ENCODE data around the gene PPP3CA. TPM values are rescaled to one million over a fixed set of nuclear protein-coding genes. Genes with fewer than 3 reads are reported as not detected.

Gene PPP3CA
- total RNA-seq, 1 experiment from 2014 or later: 15.5 TPM

DNA sequence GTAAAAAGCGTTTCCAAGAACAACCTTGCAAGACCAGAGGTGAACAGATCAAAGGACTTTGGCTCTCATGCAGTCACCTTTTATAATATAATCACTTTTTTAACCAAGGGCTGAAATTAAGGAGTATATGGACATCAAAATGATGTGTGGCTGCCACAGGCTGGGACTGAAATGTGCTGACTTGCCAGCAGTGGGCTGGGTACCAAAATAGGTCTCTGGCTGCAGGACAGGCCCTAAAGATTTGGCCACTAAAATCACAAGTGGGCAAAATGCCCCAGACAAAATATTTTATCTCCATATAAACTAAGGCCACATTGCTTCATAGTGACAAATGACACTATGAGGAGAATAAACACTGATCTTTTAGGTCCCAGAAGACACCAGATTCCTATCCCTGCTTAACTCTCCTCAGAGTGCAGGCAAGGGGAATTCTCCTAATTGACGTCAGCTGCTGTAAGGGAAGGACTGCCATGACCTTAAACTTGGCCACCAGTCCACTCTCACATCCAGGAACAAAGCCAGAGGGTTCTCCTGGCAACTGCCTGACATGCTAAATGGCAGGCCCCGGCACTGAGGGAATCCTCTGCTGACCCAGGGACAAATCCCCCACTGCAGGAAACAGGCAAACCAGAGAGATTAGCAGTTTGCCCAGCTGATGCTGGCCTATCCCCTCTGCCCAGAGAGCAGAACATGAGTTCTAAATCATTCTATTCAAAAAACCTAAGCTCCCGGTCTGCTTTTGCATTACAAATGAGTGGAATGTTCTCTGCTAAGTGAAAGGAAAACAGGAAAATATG is 155.8 kb downstream of the PPP3CA start:
- peaks cover 10% of the 10 kb centered on the region for H3K4me1 ChIP-seq (ENCODE audit: insufficient read depth, low read length)
- H3K9ac ChIP-seq (ENCODE audit: low read length): no peak overlapping the region
- ChIA-PET CTCF (no interaction called here), POLR2A (ENCODE audit: unreplicated experiment) (no interaction called here)
- BruUV-seq (replicated peaks): no TSS peak
- no peak overlapping the region for H3K27ac ChIP-seq (ENCODE audit: low read length)
- no peaks in the 10 kb centered on the region for H4K20me1 ChIP-seq (ENCODE audit: low read length)
- intact Hi-C loops (cut with micrococcal nuclease): no loop called here
- H3K4me3 ChIP-seq (ENCODE audit: low read length): no peak overlapping the region
- H2AFZ ChIP-seq (ENCODE audit: low read length): no peak overlapping the region
- no peaks in the 10 kb centered on the region for H3K79me2 ChIP-seq (ENCODE audit: low read length)
- no peak for DNase-seq
- H3K36me3 ChIP-seq (ENCODE audit: low read depth, low read length): no peaks in the 10 kb centered on the region
- H3K9me2 ChIP-seq (replicated peaks; ENCODE audit: low read length): no peaks in the 10 kb centered on the region
- no peaks in the 10 kb centered on the region for H3F3A ChIP-seq (ENCODE audit: low read length, unreplicated experiment)
- no peaks in the 10 kb centered on the region for H3K27me3 ChIP-seq (ENCODE audit: low read length)
- H3K9me3 ChIP-seq (ENCODE audit: low read length): no peaks in the 10 kb centered on the region
- TF ChIP-seq CTCF (conservative IDR thresholded peaks at IDR 0.05; ENCODE audit: low read depth, low read length): no peak
- TF ChIP-seq EZH2 (IDR thresholded peaks at IDR 0.05; ENCODE audit: low read length, unreplicated experiment): no peak
- TF ChIP-seq EZH2phosphoT487 (IDR thresholded peaks at IDR 0.05; ENCODE audit: borderline replicate concordance, low read length): no peak
- ATAC-seq: no peak
- H3K4me2 ChIP-seq (ENCODE audit: low read length): no peak overlapping the region

DNA sequence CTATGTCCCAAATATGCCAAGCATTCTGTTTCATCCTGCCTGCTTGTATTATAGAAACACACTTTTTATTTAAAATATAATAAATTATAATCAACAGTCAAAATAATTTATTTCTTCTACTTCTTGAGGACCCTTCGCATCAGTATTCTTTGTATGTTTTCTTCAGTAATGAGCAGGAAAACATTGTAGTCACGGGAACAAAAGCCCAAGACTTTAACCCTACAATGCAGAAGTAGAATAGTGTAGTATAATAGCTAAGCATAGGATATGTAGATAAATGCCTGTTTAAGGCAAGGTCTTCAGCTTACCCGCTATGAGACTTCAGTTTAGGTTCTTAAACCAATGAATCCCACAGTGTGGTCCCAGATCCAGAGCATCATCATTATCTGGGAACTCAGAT is 156.6 kb downstream of the PPP3CA start:
- H3K9me3 ChIP-seq (ENCODE audit: low read length): no peaks in the 10 kb centered on the region
- POLR2A ChIA-PET (ENCODE audit: unreplicated experiment): no interaction called here
- H3K9ac ChIP-seq (ENCODE audit: low read length): no peak overlapping the region
- H3F3A ChIP-seq (ENCODE audit: low read length, unreplicated experiment): no peaks in the 10 kb centered on the region
- H3K4me3 ChIP-seq (ENCODE audit: low read length): no peak overlapping the region
- no peaks in the 10 kb centered on the region for H3K27me3 ChIP-seq (ENCODE audit: low read length)
- intact Hi-C loops (cut with micrococcal nuclease): loop anchor here (1.0 kb wide), 1 partner anchor 28 kb away; no protein-coding TSS in a partner anchor
- no peak overlapping the region for H3K4me2 ChIP-seq (ENCODE audit: low read length)
- DNase-seq: no peak
- no peak for ATAC-seq
- no peaks in the 10 kb centered on the region for H3K9me2 ChIP-seq (replicated peaks; ENCODE audit: low read length)
- no peaks in the 10 kb centered on the region for H3K36me3 ChIP-seq (ENCODE audit: low read depth, low read length)
- no peak overlapping the region for H2AFZ ChIP-seq (ENCODE audit: low read length)
- no TSS peak for BruUV-seq (replicated peaks)
- peaks cover 10% of the 10 kb centered on the region for H3K4me1 ChIP-seq (ENCODE audit: insufficient read depth, low read length)
- CTCF ChIA-PET: no interaction called here
- H4K20me1 ChIP-seq (ENCODE audit: low read length): no peaks in the 10 kb centered on the region
- no peak for TF ChIP-seq CTCF (conservative IDR thresholded peaks at IDR 0.05; ENCODE audit: low read depth, low read length)
- TF ChIP-seq EZH2 (IDR thresholded peaks at IDR 0.05; ENCODE audit: low read length, unreplicated experiment): no peak
- no peak for TF ChIP-seq EZH2phosphoT487 (IDR thresholded peaks at IDR 0.05; ENCODE audit: borderline replicate concordance, low read length)
- no peaks in the 10 kb centered on the region for H3K79me2 ChIP-seq (ENCODE audit: low read length)
- no peak overlapping the region for H3K27ac ChIP-seq (ENCODE audit: low read length)

DNA sequence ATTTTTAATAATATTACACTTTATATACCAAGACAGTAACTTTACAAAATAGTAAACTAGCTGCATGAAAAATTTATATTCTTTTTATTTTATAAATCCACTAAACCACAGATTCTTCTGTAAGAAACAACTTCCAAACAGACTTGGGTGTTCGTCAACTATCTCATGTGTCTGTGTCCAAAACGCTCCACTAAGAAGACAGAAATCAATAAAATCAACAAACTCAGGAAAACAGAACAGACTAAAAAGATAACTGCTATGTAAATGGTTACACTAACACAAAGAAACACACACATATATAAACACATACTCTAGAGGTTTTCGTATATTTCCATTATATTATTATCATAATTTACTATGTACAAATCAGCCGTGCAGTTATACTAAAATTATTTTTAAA is 158.4 kb downstream of the PPP3CA start:
- intact Hi-C loops (cut with micrococcal nuclease): loop anchor here (5.0 kb wide), 1 partner anchor 158 kb away; the partner anchor contains the start of gene PPP3CA
- DNase-seq: no peak
- no peak for ATAC-seq
- H3K9ac ChIP-seq (ENCODE audit: low read length): no peak overlapping the region
- no peaks in the 10 kb centered on the region for H3K36me3 ChIP-seq (ENCODE audit: low read depth, low read length)
- TF ChIP-seq EZH2 (IDR thresholded peaks at IDR 0.05; ENCODE audit: low read length, unreplicated experiment) (no peak), EZH2phosphoT487 (IDR thresholded peaks at IDR 0.05; ENCODE audit: borderline replicate concordance, low read length) (no peak), CTCF (conservative IDR thresholded peaks at IDR 0.05; ENCODE audit: low read depth, low read length) (no peak)
- no TSS peak for BruUV-seq (replicated peaks)
- H3K4me2 ChIP-seq (ENCODE audit: low read length): no peak overlapping the region
- H3K27me3 ChIP-seq (ENCODE audit: low read length): no peaks in the 10 kb centered on the region
- no peaks in the 10 kb centered on the region for H4K20me1 ChIP-seq (ENCODE audit: low read length)
- H3K27ac ChIP-seq (ENCODE audit: low read length): no peak overlapping the region
- no peaks in the 10 kb centered on the region for H3K9me2 ChIP-seq (replicated peaks; ENCODE audit: low read length)
- H3K4me3 ChIP-seq (ENCODE audit: low read length): no peak overlapping the region
- no peaks in the 10 kb centered on the region for H3F3A ChIP-seq (ENCODE audit: low read length, unreplicated experiment)
- CTCF ChIA-PET: no interaction called here
- no peaks in the 10 kb centered on the region for H3K9me3 ChIP-seq (ENCODE audit: low read length)
- no peak overlapping the region for H2AFZ ChIP-seq (ENCODE audit: low read length)
- peaks cover 14% of the 10 kb centered on the region for H3K4me1 ChIP-seq (ENCODE audit: insufficient read depth, low read length)
- POLR2A ChIA-PET (ENCODE audit: unreplicated experiment): no interaction called here
- no peaks in the 10 kb centered on the region for H3K79me2 ChIP-seq (ENCODE audit: low read length)
